ENCODE data around the gene MAGI3. TPM values are rescaled to one million over a fixed set of nuclear protein-coding genes. Genes with fewer than 3 reads are reported as not detected.

MAGI3 gene
- total RNA-seq: 10 to 100 TPM in 1 of 2 experiments, 1 to 10 TPM in 1; 9.8 to 11.4 TPM

DNA sequence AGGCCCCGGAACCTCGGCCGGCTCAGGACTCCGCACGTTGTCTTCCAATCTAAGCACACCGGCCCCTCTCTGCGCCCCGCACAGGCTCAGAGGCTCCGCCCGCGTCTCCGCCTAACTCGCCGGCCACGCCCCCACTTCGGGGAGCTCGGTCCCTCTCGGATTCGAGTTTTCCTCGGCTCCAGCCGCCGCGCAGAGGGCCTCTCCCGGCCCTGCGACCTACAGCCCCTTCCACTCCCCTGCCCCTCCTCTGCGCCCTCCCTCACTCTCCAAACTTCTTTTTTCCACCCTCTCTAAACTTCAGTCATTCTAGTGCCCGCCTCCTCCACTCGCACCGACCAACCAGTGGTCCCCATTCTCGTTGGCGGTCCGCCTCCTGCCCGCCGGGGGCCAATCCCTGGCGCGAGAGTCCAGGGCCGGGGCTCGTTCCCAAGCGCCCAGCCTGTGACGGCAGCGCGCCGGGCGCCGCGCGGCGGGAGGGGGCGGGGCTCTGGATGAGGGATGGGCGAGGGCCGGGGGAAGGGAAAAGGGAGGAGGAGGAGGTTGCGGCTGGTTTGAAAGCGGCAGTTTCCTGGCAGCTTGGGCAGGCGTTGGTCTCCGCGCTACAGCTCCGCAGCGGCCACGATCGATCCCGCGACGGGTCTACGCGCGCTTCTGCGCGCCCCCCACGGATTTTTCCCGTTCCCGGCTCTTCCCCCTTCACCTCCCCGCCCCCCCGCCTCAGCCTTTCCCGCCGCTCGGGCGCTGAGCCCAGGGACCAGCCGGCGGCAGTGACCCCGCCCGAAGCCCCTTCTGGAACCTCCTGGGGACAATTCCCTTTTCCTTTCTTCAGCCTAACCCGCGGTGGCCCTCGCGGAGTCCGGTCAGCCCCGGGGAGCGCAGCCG lies at the start of gene MAGI3:
Gene MAGI3, plus strand, starts transcription at position 563 of the 882 bp plus-strand sequence. CDS start 519 bp downstream, outside the sequence.

Data from activated naive CD4-positive, alpha-beta T cell treated with anti-CD3 and anti-CD28 coated beads, Interleukin-2, amount 10 ng/mL, durations not matched to agents 5 hours and 36 hours (primary cell).